ENCODE results near the gene SMIM7.

Gene SMIM7

DNA sequence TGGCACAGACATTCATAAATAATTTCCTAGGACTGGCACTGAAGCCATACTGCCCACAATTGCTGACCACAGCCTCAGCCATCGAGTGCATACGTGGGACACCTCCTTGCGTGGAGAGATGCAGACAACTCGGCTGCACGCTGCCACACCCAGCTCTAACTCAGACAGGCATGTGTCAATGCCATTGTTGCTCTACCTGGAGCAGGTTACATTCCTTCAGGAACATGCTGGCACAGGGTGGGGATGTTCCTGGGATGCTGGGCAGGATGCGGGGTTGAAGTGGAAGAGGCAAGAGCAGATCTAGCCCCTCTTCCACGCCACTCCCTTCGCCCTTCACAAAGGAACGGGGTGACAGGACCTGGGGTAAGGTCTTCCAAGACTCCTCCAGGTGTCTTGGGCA, 63.5 kb downstream of the SMIM7 start:
- DNase-seq, result no peak

Data from right kidney (tissue), 1 donor.